HUDEP-2 (cell line): ENCODE data around the gene CAMK1D.

Experiments used
- DNase-seq, 76 experiments: peaks; one replicate each; lab custom pipeline; 2025; ENCODE audit not compliant: unreplicated experiment in 76 of 76; lab: John Stamatoyannopoulos, UW

Gene CAMK1D

GRCh38 chr10:12455318-12455717 is 106.0 kb downstream of the CAMK1D start:
- DNase-seq, result no peak

DNA sequence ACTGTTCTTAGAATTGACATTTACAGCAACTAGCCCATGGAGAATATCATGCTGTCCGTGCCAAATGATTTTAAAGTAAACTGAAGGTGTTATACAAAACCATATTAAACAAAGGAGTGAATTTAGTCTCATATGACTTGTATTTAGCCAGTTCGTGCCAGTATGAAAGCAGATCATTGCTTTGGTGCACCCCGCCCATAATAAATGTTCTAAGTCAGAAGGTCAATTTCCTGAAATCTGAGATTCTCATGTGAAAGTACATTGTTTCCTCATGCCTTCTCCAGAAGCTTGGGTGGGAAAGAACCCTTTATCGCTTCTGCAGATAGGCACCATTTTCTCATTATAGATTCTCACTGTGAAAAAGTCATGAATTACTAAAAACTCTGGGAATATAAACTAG is 106.4 kb downstream of the CAMK1D start:
- no peak for DNase-seq

- no peak for DNase-seq
Observed at GRCh38 chr10:12459340-12459739, 110.0 kb downstream of the CAMK1D start.

- no peak for DNase-seq
Observed at GRCh38 chr10:12459762-12460161, 110.4 kb downstream of the CAMK1D start.

DNA sequence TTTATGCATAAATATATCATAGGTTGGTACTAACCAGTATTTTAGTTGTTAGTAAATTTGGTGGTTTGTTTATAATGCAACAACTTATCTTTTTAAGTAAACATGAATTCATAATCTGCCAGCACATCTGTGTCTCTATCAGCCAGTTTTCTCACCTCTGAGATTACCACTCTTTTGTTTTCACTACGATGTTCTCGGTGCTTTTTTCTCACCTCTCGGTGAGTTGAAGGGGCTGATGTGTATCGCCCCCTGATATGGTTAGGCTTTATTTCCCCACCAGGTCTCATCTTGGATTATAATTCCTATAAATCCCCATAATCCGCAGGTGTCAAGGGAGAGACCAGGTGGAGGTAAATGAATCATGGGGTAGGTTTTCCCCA is 114.1 kb downstream of the CAMK1D start:
- DNase-seq, result no peak

GRCh38 chr10:12465385-12466136 is 116.2 kb downstream of the CAMK1D start:
- DNase-seq, result no peak

GRCh38 chr10:12466704-12467305 is 117.5 kb downstream of the CAMK1D start:
- DNase-seq, result no peak

- DNase-seq, result no peak
Observed at GRCh38 chr10:12469345-12469744, 120.0 kb downstream of the CAMK1D start.

DNA sequence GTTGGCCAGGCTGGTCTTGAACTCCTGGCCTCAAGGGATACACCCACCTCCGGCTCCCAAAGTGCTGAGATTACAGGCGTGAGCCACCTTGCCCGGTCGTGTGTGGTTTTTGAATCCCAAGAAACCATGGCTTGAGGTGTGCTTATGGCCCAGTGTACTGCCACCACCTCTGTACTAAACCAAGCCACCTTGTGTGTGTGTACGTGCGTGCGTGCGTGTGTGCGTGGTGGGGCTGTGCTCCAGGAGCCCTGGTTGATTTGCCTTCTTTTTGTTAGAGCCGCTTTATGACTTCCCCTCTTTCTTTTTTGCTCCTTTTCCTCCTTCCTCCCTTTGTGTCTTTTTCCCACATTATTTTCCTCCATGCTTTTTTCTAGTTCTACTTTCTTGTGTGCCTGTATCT is 121.4 kb downstream of the CAMK1D start:
- DNase-seq, result no peak

DNA sequence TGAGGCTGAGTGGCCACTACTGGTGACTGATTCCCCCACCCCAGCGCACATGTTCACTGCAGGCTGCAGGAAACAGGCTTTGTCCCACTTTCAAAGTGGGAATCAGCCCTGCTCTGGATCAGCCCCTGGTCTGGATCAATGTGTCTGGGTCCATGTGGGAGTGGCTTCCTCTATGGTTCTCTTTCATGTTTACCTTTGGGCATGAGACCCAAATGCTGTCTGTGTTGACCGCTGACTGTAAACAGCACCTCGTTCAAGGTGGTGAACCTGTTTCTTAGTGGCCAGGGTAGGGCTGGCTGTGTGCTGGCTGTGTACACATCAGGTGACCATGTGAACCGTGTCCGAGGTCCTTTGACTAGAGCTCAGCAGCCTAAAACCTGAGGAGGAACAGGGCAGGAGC is 121.8 kb downstream of the CAMK1D start:
- DNase-seq, result no peak

GRCh38 chr10:12473491-12473890 is 124.1 kb downstream of the CAMK1D start:
- no peak for DNase-seq

- DNase-seq, result no peak
Observed at GRCh38 chr10:12474727-12475412, 125.5 kb downstream of the CAMK1D start.

- no peak for DNase-seq
Observed at GRCh38 chr10:12476656-12477055, 127.3 kb downstream of the CAMK1D start.

- no peak for DNase-seq
Observed at GRCh38 chr10:12479437-12479844, 130.1 kb downstream of the CAMK1D start.

- DNase-seq, result no peak
Observed at GRCh38 chr10:12479924-12480323, 130.6 kb downstream of the CAMK1D start.

DNA sequence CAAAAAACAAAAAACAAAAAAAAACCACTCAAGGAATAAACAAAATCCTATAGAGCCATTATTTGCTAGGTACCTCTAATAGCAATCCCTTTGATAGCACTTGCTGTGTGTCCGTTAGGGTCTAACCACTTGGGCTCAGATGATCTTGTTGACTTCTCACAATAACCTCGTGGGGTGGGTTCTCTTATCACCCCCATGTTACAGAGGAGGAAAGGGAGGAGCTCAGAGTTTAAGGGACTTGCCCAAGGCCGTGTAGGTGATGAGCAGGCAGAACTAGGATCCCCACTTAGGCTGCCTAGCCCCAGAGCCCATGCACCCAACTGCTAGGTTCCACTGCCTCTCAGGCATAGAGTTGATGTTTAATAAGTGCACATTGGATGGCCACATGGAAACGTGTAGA is 131.1 kb downstream of the CAMK1D start:
- DNase-seq, result no peak

GRCh38 chr10:12481924-12482323 is 132.6 kb downstream of the CAMK1D start:
- no peak for DNase-seq

DNA sequence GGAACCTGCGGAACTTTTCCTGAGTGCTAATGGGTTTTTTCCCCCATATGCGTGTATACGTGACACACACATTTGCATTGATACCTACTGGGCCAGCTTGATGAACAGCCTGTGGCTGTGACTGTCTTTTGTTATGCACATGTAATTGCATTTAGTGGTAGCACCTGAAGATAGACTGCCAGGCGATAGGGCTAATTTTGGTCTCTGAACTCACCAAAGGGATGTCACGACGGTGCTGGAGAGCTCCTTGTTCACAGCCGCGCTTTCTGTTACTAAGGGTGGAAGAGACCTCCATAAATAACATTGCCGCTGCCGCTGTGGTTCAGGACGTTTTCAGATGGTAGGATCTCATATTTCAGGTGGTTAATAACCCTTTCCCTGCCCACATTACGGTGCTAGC is 133.2 kb downstream of the CAMK1D start:
- no peak for DNase-seq

GRCh38 chr10:12484002-12484918 is 134.9 kb downstream of the CAMK1D start:
- no peak for DNase-seq

- DNase-seq, result peak in 42 of 76 experiments; percentile 2 to 53 (median 22)
Observed at GRCh38 chr10:12484941-12485805, 135.8 kb downstream of the CAMK1D start.
